GM11168 (cell line): ENCODE results near the gene FAM161A.
"Not testable (repeated sequence)": the region's sequence is repeated elsewhere in the genome, so short reads cannot be mapped to it uniquely, and the experiment has no call there.

ENCODE experiments used
- in situ Hi-C: fragments of 300-500 bp; cut with MboI; formaldehyde crosslinking; loops from one replicate; pipeline ENCODE4 v1.12.0; 2022; ENCODE audit warnings: low sequenced_read_pairs; ENCODE audit not compliant: unreplicated experiment

The FAM161A gene, protein sequence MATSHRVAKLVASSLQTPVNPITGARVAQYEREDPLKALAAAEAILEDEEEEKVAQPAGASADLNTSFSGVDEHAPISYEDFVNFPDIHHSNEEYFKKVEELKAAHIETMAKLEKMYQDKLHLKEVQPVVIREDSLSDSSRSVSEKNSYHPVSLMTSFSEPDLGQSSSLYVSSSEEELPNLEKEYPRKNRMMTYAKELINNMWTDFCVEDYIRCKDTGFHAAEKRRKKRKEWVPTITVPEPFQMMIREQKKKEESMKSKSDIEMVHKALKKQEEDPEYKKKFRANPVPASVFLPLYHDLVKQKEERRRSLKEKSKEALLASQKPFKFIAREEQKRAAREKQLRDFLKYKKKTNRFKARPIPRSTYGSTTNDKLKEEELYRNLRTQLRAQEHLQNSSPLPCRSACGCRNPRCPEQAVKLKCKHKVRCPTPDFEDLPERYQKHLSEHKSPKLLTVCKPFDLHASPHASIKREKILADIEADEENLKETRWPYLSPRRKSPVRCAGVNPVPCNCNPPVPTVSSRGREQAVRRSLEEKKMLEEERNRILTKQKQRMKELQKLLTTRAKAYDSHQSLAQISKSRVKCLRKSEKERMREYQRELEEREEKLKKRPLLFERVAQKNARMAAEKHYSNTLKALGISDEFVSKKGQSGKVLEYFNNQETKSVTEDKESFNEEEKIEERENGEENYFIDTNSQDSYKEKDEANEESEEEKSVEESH

DNA sequence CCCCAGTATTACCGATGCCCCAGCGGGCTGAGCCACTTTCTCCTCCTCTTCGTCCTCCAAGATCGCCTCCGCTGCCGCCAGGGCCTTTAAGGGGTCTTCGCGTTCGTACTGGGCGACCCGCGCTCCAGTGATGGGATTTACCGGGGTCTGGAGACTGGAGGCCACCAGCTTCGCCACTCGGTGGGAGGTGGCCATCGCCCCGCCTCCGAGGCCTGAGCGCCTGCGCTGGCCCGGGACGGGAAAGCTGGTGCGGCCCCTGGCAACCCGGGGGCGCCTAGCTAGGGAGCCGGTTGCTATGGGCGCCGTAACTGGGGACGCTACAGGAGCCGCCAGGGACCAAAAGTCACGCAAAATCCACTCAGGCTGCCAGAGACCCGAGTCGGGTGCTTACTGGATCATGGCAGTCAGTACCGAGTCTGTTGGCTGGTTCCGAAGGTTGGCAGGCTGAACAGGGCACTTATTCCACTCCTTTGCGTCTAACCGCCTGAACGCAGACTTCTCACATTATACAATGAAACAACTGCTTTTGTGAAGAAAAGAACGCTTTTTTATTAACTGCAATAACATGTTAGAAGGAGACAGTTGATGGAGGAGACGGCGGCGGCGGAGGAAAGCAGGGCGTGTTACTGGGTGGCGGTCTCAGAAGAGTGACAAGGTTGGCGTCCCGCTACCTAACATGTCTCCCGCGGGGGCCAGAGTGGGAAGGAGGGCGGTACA lies at the start of gene FAM161A:
Gene FAM161A, minus strand, starts transcription at position 214 of the 717 bp plus-strand sequence. Its CDS starts 19 bp downstream, at position 195.
- in situ Hi-C loops, result no loop called here

GRCh38 chr2:61900281-61900680 lies 46.4 kb upstream of the FAM161A start:
- in situ Hi-C loops, result loop anchor here (25.0 kb wide), 1 partner anchor 862 kb away; no protein-coding TSS in a partner anchor

DNA sequence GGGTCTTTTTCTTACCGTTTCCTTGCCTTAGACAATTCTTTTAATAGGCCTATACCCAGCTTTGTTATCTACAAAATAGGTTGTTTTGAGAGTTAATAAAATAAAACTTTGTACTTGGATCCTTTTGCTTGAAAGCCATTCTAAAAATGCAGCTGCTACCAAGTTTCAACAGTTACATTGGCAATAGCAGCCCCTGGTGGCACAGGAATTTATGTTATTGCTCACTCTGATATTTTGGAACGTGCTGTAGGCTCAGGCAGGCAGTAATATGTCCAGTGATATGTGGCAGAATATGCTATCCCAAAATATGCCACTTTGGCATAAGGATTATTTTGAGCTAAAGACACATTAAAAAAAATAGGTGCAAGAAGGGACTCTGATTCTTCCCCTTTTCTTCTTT lies 45.0 kb upstream of the FAM161A start:
- in situ Hi-C loops, result no loop called here

DNA sequence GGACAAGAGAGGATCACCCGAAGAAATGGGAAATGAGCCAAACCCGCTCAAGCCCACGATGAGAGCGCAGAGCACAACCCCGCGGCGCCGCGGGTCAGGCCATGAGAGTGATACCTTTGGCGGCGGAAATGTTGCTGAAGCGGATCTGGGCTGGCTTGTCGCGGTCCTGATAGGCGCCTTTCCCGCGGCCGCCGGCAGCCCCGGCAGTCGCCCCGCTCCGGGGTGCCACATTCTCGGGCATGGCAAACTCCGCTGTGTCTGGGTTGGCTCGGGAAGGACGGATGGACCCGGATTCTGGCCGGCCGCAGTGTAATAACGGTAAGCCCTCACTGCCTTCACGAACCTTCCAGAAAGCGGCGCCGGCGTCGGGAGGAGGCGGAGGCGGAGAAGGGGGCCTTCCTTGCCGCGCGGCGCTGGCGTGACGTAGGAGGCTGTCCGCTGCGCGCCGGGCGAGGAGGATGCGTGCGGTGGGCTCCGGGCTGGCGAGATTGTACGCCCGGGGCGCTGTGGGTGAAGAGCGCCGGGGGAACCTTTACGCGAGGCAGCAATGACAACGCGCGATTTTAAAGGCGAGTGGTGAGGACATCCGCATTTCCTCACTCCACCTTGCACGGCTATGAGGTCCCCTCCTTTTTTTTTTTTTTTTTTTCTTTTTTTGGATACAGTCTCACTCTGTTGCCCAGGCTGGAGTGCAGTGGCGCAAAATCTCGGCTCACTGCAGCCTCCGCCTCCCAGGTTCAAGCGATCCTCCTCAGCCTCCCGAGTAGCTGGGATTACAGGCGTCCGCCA lies 34.6 kb upstream of the FAM161A start, which contains the start of gene CCT4:
Gene CCT4, minus strand, starts transcription at position 390 of the 789 bp plus-strand sequence. Its CDS starts 149 bp downstream, at position 241.
- in situ Hi-C loops, result no loop called here

DNA sequence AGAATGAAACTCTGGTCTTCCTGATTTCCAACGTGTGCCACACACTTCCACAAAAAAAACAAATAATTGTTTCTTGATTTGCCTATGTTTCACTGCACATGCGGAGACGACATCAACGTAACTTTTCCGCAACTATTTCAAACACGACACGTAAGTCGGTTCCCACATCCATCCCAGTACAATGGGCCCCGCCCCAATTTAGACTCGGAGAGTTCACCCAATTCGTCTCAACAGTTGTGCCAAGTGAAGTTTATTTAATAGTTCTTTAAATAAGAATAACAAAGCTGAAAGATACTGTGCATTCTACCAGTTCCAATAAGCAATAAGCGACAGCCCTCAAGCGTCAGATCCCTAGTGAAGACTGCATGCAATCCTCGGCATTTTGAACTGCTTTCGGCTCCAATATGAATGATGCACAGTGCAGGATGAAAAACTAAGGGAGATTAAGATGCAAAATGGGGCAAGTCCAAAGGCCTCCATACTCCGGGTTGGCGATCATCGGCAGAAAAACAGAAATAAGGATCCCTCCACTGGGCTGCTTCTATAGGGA lies 33.9 kb upstream of the FAM161A start:
- in situ Hi-C loops, result no loop called here

DNA sequence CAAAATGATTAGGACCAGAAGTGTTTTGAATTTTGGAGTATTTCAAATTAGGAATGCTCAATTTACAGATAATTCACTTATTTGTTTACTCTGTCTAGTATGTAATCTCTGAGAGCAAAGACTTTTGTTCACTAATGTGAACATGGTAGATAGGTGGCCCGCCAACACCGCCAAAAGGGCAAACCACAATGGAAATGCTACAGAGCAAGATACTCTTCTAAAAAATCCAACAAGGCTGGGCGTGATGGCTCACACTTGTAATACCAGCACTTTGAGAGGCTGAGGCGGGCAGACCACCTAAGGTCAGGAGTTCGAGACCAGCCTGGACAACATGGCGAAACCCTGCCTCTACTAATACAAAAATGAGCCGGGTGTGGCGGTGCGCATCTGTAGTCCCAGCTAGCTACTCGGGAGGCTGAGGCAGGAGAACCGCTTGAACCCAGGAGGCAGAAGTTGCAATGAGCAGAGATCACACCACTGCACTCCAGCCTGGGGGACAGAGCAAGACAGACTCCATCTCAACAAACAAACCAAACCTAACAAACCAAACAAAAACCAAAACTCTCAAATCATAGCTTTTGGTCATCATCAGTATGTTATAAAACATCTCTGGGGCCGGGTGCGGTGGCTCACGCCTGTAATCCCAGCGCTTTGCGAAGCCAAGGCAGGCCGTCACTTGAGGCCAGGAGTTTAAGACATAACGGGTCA lies 32.2 kb upstream of the FAM161A start:
- in situ Hi-C loops, result no loop called here

- in situ Hi-C loops, result no loop called here
These were observed 29.0 kb upstream of the FAM161A start for GRCh38 chr2:61882850-61883249.

GRCh38 chr2:61879351-61879750 lies 25.5 kb upstream of the FAM161A start:
- in situ Hi-C loops, result not testable (repeated sequence)

- in situ Hi-C loops, result no loop called here
These were observed 24.9 kb upstream of the FAM161A start for GRCh38 chr2:61878761-61879160.

- in situ Hi-C loops, result no loop called here
These were observed 23.8 kb upstream of the FAM161A start for GRCh38 chr2:61877571-61878245.

- in situ Hi-C loops, result no loop called here
These were observed 22.5 kb upstream of the FAM161A start for GRCh38 chr2:61876400-61876799.

DNA sequence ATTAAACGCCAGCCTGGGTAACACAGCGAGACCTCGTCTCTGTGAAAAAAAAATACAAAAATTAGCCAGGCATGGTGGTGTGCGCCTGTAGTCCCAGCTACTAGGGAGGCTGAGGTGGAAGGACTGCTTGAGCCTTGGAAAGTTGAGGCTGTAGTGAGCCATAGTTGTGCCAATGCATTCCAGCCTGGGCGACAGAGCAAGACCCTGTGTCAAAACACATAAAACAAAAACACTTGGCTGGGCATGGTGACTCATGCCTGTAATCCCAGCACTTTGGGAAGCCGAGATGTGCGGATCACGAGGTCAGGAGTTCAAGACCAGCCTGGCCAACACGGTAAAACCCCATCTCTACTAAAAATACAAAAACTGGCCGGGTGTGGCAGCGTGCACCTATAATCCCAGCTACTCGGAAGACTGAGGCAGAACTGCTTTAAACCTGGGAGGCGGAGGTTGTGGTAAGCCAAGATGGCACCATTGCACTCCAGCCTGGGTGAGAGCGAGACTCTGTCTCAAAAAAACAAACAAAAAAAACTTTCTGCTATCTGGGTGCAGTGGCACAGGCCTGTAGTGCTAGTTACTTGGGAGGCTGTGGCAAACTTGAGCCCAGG lies 12.7 kb upstream of the FAM161A start:
- in situ Hi-C loops, result not testable (repeated sequence)

DNA sequence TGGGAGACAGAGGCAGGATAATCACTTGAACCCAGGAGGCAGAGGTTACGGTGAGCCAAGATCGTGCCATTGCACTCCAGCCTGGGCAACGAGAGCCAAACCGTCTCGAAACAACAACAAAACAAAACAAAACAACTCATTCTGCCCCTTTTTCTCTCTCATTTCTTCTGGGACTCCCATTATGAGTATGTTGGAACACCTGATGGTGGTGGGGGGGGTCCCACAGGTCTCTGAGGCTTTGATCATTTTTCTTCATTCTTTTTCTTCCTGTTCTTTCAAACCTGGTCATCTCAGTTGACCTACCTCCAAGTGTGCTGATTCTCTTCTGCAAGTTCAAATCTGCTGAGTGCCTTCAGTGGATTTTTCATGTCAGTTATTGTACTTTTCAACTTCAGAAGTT lies 8.2 kb upstream of the FAM161A start:
- in situ Hi-C loops, result no loop called here

DNA sequence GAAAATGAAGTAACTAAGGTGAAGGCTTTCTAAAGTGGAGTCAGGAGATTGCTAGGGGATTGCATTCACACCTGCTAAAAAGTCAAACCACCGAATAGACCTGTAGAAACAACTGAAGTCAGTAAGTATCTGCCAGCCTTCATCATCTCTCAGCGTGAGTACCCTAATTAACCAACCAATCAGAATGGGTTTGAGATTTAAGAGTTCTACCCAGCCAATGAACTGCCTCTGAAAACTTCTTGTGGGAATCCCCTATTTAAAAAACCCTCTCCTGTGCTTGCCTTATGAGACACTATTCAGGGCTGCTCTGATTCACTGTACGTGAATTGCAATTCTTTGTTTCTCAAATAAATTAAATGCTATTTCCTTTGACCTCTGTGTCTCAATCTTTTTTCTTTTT lies 3.4 kb upstream of the FAM161A start:
- in situ Hi-C loops, result no loop called here

DNA sequence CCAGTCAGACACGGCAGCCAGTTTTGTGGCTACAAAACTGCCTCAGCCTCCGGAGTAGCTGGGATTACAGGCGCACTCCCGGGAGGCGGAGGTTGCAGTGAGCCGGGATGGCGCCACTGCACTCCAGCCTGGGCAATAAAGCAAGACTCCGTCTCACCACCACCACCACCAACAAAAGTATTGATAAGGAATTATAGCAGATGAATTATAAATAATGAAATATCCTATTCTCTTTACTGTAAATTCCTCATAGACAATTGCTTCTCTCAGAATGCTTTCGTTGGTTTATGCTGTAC lies 1.4 kb upstream of the FAM161A start:
- in situ Hi-C loops, result no loop called here

DNA sequence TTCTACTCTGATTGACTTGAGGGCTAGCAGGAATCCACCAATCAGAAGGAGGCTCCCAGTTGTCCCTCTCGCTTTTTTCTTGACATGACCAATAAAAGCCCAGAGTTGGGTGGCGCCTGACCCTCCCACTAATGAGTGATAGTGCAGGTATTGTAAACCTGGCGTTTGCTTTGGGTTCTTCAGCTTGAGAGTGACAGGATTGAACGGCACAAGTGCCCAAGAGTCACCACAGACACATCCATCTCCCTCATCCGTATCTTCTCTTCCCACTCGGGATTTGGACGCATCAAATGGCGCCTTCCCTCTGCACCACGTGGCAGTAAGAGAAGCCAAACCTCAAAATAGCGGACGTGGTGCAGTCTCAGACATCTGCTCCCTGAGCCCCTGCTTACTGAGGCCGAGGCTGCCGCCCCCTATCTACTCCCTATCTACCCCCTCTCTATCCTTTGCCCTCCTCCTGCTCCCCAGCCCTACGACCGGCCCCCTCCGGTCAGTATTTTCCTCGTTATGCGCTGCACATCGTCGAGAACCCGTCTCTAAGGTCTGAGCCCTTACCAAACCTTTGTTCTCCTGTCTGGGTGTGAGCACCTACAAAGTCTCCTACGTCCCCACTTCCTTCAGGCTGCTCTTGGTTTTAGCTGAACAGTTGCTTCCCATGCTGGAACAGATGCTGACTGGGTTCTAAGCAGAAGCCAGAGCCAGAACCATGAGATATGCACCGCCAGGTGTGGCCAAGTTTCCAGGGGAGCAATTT lies 881 bp upstream of the FAM161A start:
- in situ Hi-C loops, result no loop called here

DNA sequence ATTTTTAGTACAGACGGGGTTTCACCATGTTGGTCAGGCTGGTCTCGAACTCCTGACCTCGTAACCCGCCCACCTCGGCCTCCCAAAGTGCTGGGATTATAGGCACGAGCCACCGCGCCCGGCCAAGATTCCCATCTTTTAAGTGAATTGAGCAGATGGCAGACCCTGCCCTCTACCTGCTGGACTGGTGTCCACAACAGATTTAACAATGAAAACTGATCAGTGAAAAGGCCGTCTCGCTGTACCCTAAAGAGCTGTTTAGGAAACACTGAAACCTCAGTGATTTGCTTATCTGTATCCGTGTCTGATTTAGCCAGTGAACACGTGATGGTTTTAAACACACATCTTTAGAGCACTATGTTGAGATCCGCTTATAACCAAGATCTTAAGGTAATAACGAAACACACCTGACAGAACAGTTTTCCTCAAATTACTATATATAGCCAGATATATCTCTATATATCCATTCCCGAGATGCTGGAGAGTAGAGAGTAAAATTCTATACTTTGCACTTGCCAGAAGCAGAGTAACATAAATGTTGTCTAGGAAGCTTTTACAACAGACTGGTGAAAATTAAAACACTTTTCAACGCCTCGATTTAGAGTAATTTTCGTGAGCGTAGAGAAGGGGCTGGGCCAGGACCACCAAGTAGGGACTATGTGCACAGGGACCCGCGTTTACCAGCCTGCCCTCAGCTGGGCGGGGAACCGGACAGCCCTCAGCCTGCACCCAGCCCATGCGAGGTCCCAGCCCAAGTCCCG lies 594 bp downstream of the FAM161A start:
- in situ Hi-C loops, result no loop called here
